Measurements from ENCODE around the gene VTI1A.
"Not testable (repeated sequence)": the region's sequence is repeated elsewhere in the genome, so short reads cannot be mapped to it uniquely, and the experiment has no call there.

The VTI1A gene

GRCh38 chr10:112491144-112491543, 44.1 kb downstream of the VTI1A start:
- no peaks in the 10 kb centered on the region for H3K9me3 ChIP-seq (ENCODE audit: control insufficient read depth, insufficient read depth, low read depth, low read length)
- ChIA-PET CTCF (interaction anchor here (1.1 kb wide), 1 partner anchor 8 kb away, joined by 5 read pairs; no protein-coding TSS in a partner anchor), POLR2A (no interaction called here)
- H3K27ac ChIP-seq (ENCODE audit: extremely low read depth, low read depth, low read length), result no peak overlapping the region
- no peak overlapping the region for H3K4me3 ChIP-seq (ENCODE audit: low read depth, low read length)
- TF ChIP-seq ZNF19 (tag by site-specific recombination; IDR thresholded peaks at IDR 0.05; ENCODE audit: low read depth), result no peak
- TF ChIP-seq KLF9 (tag by site-specific recombination; IDR thresholded peaks at IDR 0.05; ENCODE audit: low read depth), result no peak
- TF ChIP-seq ZBTB20 (tag by site-specific recombination; IDR thresholded peaks at IDR 0.05), result no peak
- no peaks in the 10 kb centered on the region for H3K36me3 ChIP-seq (ENCODE audit: control insufficient read depth in 2 of 2, insufficient read depth in 1 of 2, low read length in 2 of 2)
- peaks cover 11% of the 10 kb centered on the region for H3K4me1 ChIP-seq (ENCODE audit: control insufficient read depth, insufficient read depth, low read length)

- no peaks in the 10 kb centered on the region for H3K9me3 ChIP-seq (ENCODE audit: control insufficient read depth, insufficient read depth, low read depth, low read length)
- H3K27ac ChIP-seq (ENCODE audit: extremely low read depth, low read depth, low read length), result no peak overlapping the region
- ChIA-PET POLR2A (interaction anchor here (0.7 kb wide), 1 partner anchor 15 kb away, joined by 4 read pairs; no protein-coding TSS in a partner anchor), CTCF (interaction anchor here (0.9 kb wide), 1 partner anchor 20 kb away, joined by 6 read pairs; no protein-coding TSS in a partner anchor)
- no peaks in the 10 kb centered on the region for H3K36me3 ChIP-seq (ENCODE audit: control insufficient read depth in 2 of 2, insufficient read depth in 1 of 2, low read length in 2 of 2)
- TF ChIP-seq ZNF510 (tag by site-specific recombination; IDR thresholded peaks at IDR 0.05; ENCODE audit: insufficient replicate concordance), result peak; percentile 83
- no peak for TF ChIP-seq ZNF19 (tag by site-specific recombination; IDR thresholded peaks at IDR 0.05; ENCODE audit: low read depth)
- peaks cover 11% of the 10 kb centered on the region for H3K4me1 ChIP-seq (ENCODE audit: control insufficient read depth, insufficient read depth, low read length)
- no peak overlapping the region for H3K4me3 ChIP-seq (ENCODE audit: low read depth, low read length)
Measured at GRCh38 chr10:112492736-112493135, 45.7 kb downstream of the VTI1A start.

- no peaks in the 10 kb centered on the region for H3K9me3 ChIP-seq (ENCODE audit: control insufficient read depth, insufficient read depth, low read depth, low read length)
- H3K36me3 ChIP-seq (ENCODE audit: control insufficient read depth in 2 of 2, insufficient read depth in 1 of 2, low read length in 2 of 2), result no peaks in the 10 kb centered on the region
- ChIA-PET CTCF (interaction anchor here (0.5 to 1.5 kb wide), 3 partner anchors 21 to 707 kb away, joined by 3 to 5 read pairs (median 4); no protein-coding TSS in a partner anchor), POLR2A (no interaction called here)
- no peak overlapping the region for H3K27ac ChIP-seq (ENCODE audit: extremely low read depth, low read depth, low read length)
- TF ChIP-seq ZBTB11 (tag by site-specific recombination; conservative IDR thresholded peaks at IDR 0.05; ENCODE audit: low read depth) (no peak), ZNF529 (tag by site-specific recombination; IDR thresholded peaks at IDR 0.05; ENCODE audit: insufficient replicate concordance) (no peak)
- no peak overlapping the region for H3K4me3 ChIP-seq (ENCODE audit: low read depth, low read length)
- no peaks in the 10 kb centered on the region for H3K4me1 ChIP-seq (ENCODE audit: control insufficient read depth, insufficient read depth, low read length)
Measured at GRCh38 chr10:112497347-112497950, 50.4 kb downstream of the VTI1A start.

GRCh38 chr10:112498806-112499205, 51.8 kb downstream of the VTI1A start:
- H3K4me1 ChIP-seq (ENCODE audit: control insufficient read depth, insufficient read depth, low read length), result no peaks in the 10 kb centered on the region
- POLR2A ChIA-PET, result no interaction called here
- H3K27ac ChIP-seq (ENCODE audit: extremely low read depth, low read depth, low read length), result no peak overlapping the region
- H3K4me3 ChIP-seq (ENCODE audit: low read depth, low read length), result no peak overlapping the region
- H3K36me3 ChIP-seq (ENCODE audit: control insufficient read depth in 2 of 2, insufficient read depth in 1 of 2, low read length in 2 of 2), result no peaks in the 10 kb centered on the region
- TF ChIP-seq BCL11A (tag by site-specific recombination; IDR thresholded peaks at IDR 0.05; ENCODE audit: low read depth), result no peak
- no peaks in the 10 kb centered on the region for H3K9me3 ChIP-seq (ENCODE audit: control insufficient read depth, insufficient read depth, low read depth, low read length)
- CTCF ChIA-PET, result no interaction called here

GRCh38 chr10:112499985-112500384, 53.0 kb downstream of the VTI1A start:
- H3K9me3 ChIP-seq (ENCODE audit: control insufficient read depth, insufficient read depth, low read depth, low read length); H3K36me3 ChIP-seq (ENCODE audit: control insufficient read depth in 2 of 2, insufficient read depth in 1 of 2, low read length in 2 of 2); H3K27ac ChIP-seq (ENCODE audit: extremely low read depth, low read depth, low read length); POLR2A ChIA-PET; H3K4me3 ChIP-seq (ENCODE audit: low read depth, low read length); H3K4me1 ChIP-seq (ENCODE audit: control insufficient read depth, insufficient read depth, low read length): not testable (repeated sequence)
- CTCF ChIA-PET, result interaction anchor here (1.6 kb wide), 1 partner anchor 24 kb away, joined by 4 read pairs; no protein-coding TSS in a partner anchor
